Endometrial microvascular endothelial cells (primary cell): ENCODE measurements around the gene NPHS1. TPM values are rescaled to one million over a fixed set of nuclear protein-coding genes. Genes with fewer than 3 reads are reported as not detected.
"Not testable (repeated sequence)": the region's sequence is repeated elsewhere in the genome, so short reads cannot be mapped to it uniquely, and the experiment has no call there.

Experiments
- in situ Hi-C: cut with HindIII; loops from 2 replicates; pipeline ENCODE4 v1.10.0; 2017; ENCODE audit warnings: low sequenced_read_pairs, low pct_unique_long_range_greater_than_20kb; ENCODE audit errors: inconsistent ontology term
- total RNA-seq: library from RNA; depleted of rRNA; stranded (reverse); fragments of >200 nt; gene quantifications from one replicate; pipeline ENCODE4 v1.2.3, GENCODE V29; 2015; ENCODE audit errors: inconsistent ontology term

Gene NPHS1
- total RNA-seq, 1 donor from 2014 or later: not detected

DNA sequence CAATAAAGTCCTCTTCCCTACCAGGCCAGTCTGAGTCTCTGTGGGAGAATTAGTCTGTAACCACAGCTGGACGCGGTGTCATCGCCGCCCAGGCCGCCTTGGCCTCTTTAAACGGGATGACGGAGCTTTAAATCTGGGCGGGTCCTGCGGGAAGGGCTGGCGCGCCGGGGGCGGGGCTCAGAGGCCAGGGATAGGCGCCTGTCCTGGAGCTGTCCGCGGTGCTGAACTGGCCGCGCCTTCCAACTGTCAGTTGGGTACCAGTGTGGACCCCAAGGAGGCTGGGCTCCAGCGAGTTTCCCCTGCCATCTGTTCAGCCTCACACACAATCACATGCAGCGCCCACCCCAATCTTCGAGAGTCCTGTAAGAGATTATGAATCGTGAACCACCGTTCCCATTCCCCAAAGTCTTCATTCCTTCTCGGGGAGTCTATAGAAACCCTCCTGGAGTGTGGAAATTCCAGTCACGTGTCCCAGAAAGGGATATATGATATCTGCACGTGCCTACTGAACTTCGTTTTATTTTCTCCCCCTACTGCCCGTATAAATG, 27.5 kb upstream of the NPHS1 start:
- in situ Hi-C loops: no loop called here

DNA sequence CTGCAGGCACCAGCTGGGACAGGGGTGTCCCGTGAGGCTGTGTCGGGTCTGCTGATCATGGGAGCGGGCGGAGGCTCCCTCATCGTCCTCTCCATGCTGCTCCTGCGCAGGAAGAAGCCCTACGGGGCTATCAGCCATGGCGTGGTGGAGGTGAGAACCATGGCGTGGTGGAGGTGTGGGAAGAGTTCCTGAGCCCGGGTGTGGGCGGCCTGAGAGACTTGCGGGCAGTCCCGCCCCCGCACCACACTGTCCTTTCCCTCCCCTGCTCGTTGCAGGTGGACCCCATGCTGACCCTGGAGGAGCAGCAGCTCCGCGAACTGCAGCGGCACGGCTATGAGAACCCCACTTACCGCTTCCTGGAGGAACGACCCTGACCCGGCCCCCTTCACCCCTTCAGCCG, 26.8 kb upstream of the NPHS1 start:
- in situ Hi-C loops: no loop called here

DNA sequence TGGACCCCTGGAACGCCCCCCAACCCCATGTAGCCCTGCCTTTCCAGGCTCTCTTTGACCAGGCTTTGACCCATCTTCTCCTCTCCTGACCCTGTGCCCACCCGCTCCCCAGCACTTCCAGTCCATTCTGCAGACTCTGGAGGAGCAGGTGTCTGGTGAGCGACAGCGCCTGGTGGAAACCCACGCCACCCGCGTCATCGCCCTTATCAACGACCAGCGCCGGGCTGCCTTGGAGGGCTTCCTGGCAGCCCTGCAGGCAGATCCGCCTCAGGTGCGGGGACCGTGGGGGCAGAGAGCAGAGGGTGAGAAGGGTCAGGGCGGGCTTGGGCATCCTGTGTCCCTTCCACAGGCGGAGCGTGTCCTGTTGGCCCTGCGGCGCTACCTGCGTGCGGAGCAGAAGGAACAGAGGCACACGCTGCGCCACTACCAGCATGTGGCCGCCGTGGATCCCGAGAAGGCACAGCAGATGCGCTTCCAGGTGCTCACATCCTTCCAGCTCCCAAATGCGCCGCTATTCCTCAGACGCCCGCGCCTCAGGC, 22.2 kb upstream of the NPHS1 start:
- in situ Hi-C loops: no loop called here

DNA sequence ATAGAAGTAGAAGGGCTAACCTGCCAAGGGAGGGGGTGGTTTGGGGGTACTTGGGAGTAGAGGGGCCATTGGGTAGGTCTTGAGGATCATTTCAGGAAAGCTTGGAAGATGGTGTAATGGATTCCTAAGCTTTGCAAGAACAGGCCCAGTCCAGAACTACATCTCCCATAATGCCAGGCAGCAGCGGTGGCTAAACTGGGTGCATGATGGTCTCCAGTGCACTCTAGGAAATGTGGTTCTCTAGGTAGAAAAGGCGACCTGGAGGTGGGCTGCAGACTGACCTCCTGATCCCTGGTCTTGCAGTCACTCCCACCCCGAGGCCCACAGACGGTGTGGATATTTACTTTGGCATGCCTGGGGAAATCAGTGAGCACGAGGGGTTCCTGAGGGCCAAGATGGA, 19.9 kb upstream of the NPHS1 start:
- in situ Hi-C loops: no loop called here

DNA sequence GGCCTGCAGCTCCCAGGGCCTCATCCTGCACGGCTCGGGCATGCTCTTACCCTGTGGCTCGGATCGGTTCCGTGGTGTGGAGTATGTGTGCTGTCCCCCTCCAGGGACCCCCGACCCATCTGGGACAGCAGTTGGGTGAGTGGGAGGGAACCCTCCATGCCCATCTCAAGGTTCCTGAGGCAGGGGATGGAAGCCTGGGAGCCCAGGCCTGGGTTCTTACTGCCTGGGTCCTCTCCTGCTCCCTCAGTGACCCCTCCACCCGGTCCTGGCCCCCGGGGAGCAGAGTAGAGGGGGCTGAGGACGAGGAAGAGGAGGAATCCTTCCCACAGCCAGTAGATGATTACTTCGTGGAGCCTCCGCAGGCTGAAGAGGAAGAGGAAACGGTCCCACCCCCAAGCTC, 19.3 kb upstream of the NPHS1 start:
- in situ Hi-C loops: no loop called here

DNA sequence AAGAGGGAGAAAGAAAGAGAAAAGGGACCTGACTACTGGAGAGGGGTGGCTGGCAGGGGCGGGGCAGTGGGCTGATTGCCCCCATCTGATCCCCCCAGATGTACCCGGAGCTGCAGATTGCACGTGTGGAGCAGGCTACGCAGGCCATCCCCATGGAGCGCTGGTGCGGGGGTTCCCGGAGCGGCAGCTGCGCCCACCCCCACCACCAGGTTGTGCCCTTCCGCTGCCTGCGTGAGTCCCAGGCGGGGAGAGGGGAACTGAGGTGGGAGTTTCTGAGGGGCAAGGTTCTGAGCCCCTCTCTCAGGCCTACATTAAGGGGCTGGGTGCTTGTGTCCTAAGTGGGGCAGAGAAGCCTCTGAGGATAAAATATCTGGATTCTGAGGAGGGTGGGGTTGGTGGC, 18.5 kb upstream of the NPHS1 start:
- in situ Hi-C loops: no loop called here

DNA sequence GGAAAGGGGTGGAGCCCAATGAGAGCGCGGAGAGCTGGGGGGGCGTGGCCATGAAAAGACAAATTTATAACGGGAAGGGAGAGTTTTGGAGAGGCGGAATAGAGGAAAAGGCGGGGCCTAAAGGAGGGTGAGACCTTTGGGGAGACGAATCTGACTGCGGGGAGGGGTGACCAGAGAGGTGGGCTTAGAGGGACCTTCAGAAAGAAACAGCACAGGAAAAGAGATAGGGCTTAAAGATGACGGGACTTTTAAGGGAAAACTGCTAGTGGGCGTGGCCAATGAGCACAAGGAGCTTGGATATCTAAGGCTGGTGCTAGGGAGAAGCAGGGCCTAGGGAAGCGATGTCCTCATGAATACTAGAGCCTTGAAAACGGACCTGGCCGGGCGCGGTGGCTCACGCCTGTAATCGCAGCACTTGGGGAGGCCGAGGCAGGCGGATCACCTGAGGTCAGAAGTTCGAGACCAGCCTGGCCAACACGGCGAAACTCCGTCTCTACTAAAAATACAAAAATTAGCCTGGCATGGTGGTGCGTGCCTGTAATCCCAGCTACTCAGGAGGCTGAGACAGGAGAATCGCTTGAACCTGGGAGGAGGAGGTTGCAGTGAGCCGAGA, 17.9 kb upstream of the NPHS1 start:
- in situ Hi-C loops: not testable (repeated sequence)

DNA sequence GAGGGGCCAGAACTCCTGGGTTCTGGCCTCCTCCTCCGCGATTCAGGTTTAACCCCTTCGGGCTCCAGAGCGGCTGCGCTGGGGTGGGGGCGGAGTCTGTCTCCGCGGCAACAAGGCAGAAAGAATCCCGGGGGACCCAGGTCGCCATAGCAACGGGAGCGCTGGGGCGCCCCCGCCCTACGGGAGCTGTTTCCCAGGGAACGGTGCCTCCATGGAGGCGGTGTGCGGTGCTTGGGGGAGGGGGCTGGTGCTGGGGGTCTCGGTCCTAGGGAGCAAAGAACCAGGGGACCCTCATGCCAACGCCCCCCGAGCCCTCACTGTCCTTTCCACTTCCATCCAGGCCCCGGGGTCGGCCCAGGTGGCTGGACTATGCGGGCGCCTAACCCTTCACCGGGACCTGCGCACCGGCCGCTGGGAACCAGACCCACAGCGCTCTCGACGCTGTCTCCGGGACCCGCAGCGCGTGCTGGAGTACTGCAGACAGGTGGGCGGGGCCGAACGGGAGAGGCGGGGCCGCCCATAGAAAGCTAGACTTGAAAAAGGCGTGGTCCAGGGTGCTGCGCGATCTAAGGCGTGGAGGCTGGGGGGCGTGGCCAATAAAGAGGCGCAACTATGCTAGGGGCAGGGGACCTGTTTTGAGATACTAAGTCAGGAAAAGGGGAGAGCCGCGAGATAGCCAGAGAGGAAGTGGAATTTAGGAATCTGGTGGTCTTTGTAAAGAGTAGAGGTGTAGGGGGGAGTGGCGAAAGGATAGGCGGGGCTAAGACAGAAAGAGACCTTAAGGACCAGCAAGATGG, 17.2 kb upstream of the NPHS1 start:
- in situ Hi-C loops: no loop called here

DNA sequence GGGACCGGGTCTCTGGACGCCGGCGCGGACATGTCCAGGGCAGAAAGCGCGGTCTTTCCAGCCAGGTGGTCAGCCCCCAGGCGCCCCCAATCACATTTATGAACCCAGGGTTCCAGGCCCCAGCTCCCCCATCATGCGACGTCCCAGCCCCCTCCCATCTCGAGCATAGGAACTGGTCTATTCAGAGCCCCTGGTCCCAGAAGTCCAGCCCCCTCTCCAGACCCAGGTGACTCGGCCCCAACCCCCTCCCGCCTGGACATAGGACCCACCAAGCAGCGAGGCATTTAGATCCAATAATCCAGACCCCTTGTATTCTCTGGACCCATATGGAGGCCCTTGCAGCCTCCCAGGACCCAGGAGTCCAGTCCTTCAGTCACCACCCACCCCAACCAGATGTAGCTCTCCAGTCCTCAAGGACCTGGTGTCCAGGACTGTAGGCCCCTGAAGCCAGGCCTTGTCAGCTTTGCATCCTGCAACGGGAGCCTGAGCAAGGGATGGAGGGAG, 16.6 kb upstream of the NPHS1 start:
- in situ Hi-C loops: no loop called here

DNA sequence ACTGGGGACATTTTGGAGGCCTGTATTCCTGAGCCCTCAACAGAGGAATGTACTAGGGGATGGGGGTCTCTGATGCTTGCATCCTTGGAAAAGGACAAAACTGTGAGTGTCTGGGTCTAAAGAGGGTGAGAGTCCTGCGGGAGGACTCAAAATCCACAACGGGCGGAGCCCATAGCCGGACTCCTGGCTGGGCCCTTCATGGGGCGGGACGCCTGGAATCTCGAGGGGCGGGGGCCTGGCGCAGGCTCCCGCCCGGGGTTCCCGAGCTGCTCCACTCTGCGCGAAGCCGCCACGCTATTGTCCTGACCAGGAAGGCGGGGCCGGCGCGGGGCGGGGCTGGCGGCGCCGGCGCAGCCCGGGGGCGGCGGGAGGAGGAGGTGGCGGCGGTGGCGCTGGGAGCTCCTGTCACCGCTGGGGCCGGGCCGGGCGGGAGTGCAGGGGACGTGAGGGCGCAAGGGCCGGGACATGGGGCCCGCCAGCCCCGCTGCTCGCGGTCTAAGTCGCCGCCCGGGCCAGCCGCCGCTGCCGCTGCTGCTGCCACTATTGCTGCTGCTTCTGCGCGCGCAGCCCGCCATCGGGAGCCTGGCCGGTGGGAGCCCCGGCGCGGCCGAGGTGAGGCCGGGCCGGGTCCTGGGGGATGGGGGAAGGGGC, 16.0 kb upstream of the NPHS1 start, which contains the start of gene APLP1:
Gene APLP1, plus strand, starts transcription at position 403 of the 651 bp plus-strand sequence. Its CDS starts 63 bp downstream, at position 466.
- in situ Hi-C loops: no loop called here

DNA sequence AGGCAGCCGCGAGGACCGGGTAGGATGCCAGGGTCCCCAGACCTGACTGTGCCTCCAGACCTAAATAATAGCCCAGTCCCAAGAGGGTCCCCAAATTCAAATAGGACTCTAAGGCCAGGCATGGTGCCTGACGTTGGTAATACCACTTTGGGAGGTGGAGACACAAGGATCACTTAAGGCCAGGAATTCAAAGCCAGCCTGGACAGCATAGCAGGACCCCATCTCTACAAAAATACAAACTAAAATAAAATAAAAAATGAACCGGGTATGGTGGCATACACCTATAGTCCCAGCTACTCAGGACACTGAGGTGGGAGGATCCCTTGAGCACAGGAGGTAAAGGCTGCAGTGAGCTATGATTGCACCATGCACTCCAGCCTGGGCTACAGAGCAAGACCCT, 10.7 kb upstream of the NPHS1 start:
- in situ Hi-C loops: no loop called here

DNA sequence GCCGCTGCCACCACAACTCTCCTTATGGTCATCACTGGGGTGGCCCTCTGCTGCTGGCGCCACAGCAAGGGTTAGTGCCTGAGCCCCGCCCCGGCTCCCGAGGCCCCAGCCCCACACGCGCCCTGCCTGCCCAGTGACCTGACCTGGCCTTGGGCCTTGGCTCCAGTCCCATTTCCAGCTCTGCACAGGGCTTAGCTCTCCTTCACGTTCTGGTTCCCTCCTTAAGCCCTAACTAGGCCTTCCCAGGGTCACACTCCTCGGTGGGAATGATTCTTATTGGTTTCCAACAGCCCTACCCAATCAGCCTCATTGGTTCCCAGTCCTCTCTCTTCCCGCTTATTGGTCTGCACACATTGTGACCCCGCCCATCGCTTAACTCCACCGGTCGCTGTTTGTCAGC, 10.2 kb upstream of the NPHS1 start:
- in situ Hi-C loops: no loop called here

DNA sequence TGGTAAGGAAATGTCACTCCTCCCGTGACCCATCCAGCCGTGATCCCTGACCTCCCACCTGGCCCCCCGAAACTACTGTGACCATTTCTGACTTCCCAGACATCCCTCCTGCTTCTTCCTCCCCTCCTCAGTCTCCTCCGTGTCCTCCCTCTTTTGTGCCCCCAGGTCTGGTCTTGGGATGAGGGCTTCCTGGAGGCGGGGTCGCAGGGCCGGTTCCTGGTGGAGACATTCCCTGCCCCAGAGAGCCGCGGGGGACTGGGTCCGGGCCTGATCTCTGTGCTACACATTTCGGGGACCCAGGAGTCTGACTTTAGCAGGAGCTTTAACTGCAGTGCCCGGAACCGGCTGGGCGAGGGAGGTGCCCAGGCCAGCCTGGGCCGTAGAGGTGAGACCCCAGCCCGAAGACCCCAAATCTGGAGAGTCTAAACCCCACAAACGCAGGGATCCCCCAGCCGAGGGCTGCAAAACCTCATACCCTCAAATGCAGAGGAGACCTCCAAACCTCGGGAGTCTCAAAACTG, 9.4 kb upstream of the NPHS1 start:
- in situ Hi-C loops: no loop called here

DNA sequence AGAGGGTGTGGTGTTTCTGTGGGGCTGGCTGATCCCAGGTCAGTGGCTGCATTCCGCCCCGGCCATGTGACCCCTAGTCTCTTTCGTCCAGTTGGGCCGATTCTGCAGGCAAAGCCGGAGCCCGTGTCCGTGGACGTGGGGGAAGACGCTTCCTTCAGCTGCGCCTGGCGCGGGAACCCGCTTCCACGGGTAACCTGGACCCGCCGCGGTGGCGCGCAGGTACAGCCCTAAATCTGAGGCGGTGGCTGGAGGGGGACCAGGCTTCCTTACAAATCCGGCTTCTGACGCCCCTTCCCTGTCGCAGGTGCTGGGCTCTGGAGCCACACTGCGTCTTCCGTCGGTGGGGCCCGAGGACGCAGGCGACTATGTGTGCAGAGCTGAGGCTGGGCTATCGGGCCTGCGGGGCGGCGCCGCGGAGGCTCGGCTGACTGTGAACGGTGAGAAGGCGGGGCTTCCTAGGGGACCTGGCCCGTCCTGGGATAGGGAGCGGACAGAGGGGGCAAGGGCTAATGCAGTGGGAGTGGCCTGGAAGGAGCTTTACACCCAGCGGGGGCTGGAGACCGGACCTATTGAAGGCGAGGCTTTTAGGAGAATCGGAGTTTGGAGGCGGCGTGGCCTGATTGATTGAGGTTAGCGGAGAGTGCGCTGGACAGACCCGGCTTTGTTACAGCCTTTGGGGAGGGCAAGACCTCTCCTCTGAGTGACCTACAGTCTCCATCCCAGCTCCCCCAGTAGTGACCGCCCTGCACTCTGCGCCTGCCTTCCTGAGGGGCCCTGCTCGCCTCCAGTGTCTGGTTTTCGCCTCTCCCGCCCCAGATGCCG, 8.7 kb upstream of the NPHS1 start:
- in situ Hi-C loops: no loop called here

DNA sequence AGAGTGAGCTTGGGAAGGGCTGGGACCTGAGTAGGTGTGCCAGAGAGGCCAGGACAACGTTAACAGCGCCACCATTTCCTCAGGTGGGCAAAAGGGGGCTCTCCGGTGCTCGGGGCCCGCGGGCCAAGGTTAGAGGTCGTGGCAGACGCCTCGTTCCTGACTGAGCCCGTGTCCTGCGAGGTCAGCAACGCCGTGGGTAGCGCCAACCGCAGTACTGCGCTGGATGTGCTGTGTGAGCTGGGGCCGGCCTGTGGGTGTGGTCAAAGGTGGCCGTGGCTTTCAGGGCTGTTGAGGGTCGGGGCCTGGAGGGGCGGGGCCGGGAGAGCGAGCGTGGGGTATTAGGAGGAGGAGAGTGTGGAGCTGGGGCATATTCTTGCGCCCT, 8.1 kb upstream of the NPHS1 start:
- in situ Hi-C loops: no loop called here

DNA sequence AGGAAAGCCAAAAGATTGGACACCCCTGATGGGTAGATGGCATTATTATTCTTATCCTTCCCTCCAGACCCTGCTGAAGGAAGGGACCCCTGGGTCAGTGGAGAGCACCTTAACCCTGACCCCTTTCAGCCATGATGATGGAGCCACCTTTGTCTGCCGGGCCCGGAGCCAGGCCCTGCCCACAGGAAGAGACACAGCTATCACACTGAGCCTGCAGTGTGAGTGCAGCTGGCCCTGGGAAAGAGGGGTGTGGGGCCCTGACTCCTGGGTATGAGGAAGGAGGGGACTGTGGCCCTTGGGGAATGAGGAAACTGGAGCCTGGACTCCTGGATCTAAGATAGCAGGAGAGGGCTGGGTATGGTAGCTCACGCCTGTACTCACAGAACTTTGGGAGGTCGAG, 7.1 kb upstream of the NPHS1 start:
- in situ Hi-C loops: no loop called here

DNA sequence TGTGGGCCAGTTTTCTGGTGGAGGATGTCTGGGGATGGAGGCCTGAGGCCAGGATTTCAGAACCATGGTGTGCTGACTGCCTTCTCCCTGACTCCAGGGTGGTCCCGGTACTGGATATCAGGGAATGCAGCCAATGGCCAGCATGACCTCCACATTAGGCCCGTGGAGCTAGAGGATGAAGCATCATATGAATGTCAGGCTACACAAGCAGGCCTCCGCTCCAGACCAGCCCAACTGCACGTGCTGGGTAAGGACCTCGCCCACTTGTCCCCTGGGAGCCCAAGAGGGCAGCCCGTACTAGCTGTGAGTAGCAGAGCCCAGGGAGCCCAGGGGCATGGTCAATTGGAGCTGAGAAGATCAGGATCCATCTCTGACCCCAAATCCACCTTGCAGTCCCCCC, 6.0 kb upstream of the NPHS1 start:
- in situ Hi-C loops: no loop called here

DNA sequence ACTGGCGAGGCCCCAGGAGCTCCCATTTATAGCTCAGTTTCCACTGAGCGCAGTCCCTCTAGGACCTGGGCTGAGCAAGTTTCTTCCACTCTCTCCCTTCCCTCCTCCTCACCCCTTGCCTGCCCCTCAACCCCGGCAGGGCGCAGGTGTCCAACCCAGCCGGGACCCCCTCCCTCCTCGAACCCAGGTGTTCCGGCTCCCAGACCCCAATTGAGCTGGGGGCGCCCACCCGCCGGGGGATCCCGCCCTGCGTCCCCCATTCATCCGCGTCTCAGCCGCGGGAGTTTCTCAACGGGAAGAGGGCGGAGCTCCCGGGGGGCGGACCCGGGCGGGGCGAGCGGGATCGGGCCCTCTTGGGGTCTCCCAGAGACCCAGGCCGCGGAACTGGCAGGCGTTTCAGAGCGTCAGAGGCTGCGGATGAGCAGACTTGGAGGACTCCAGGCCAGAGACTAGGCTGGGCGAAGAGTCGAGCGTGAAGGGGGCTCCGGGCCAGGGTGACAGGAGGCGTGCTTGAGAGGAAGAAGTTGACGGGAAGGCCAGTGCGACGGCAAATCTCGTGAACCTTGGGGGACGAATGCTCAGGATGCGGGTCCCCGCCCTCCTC, 4.3 kb upstream of the NPHS1 start, which contains the start of gene KIRREL2:
Gene KIRREL2, plus strand, starts transcription at position 366 of the 604 bp plus-strand sequence. Its CDS starts 209 bp downstream, at position 575.
- in situ Hi-C loops: no loop called here
